Lower lobe of right lung (tissue), 2 donors: ENCODE measurements around the gene GSE1. TPM values are rescaled to one million over a fixed set of nuclear protein-coding genes. Genes with fewer than 3 reads are reported as not detected.
A peak's percentile ranks its signal among the peaks of the same experiment; 100 is the strongest.

Experiments used
- ATAC-seq, 2 donors: fragments of 200-7000 bp; cut with Tn5 transposase; one replicate each; pipeline ENCODE4 v1.9.1; 2020 to 2022; ENCODE audit warnings: mild to moderate bottlenecking in 2 of 2, moderate library complexity in 2 of 2
- DNase-seq: peaks from one replicate; pipeline ENCODE4 v3.0.0-alpha.2; 2020
- H3K27ac ChIP-seq: fragments of 200-600 bp; one replicate; pipeline ENCODE4 v1.8.0; 2022
- H3K27me3 ChIP-seq: fragments of 200-600 bp; one replicate; pipeline ENCODE4 v1.8.0; 2022; ENCODE audit warnings: low read depth
- H3K36me3 ChIP-seq: fragments of 200-600 bp; one replicate; pipeline ENCODE4 v1.8.0; 2022; ENCODE audit warnings: mild to moderate bottlenecking
- H3K4me1 ChIP-seq: fragments of 200-600 bp; one replicate; pipeline ENCODE4 v1.8.0; 2022
- H3K4me3 ChIP-seq: fragments of 200-600 bp; one replicate; pipeline ENCODE4 v1.8.0; 2022; ENCODE audit warnings: mild to moderate bottlenecking
- H3K9me3 ChIP-seq: fragments of 200-600 bp; one replicate; pipeline ENCODE4 v1.8.0; 2022
- intact Hi-C: fragments of 100-400 bp; cut with DNase I; formaldehyde crosslinking; loops from one replicate; pipeline ENCODE4 v1.11.0; 2022
- total RNA-seq: library from RNA; stranded (reverse); fragmentation: NEBNext Ultra II Directional; extraction: Animal tissue kit (Norgen Biotek cat#: 25700); gene quantifications from one replicate; pipeline ENCODE4 v1.2.1, GENCODE V29; 2021
- TF ChIP-seq, protein P1 (sequence below): fragments of 200-600 bp; IDR thresholded peaks from one replicate; pipeline ENCODE4 v1.8.0; 2022; ENCODE audit warnings: antibody characterized with exemption, mild to moderate bottlenecking
- donor health status: DM: no; HTN: yes; CAD: no; lungs with severe emphysema.

GSE1 gene
- total RNA-seq, 1 donor from 2014 or later = 85.2 TPM

GRCh38 chr16:85686912-85687591 lies 73.9 kb downstream of the GSE1 start:
- no peak overlapping the region for H3K4me3 ChIP-seq
- TF ChIP-seq, protein P1, sequence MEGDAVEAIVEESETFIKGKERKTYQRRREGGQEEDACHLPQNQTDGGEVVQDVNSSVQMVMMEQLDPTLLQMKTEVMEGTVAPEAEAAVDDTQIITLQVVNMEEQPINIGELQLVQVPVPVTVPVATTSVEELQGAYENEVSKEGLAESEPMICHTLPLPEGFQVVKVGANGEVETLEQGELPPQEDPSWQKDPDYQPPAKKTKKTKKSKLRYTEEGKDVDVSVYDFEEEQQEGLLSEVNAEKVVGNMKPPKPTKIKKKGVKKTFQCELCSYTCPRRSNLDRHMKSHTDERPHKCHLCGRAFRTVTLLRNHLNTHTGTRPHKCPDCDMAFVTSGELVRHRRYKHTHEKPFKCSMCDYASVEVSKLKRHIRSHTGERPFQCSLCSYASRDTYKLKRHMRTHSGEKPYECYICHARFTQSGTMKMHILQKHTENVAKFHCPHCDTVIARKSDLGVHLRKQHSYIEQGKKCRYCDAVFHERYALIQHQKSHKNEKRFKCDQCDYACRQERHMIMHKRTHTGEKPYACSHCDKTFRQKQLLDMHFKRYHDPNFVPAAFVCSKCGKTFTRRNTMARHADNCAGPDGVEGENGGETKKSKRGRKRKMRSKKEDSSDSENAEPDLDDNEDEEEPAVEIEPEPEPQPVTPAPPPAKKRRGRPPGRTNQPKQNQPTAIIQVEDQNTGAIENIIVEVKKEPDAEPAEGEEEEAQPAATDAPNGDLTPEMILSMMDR = no peak
- H3K4me1 ChIP-seq = peaks cover 9% of the 10 kb centered on the region
- intact Hi-C loops = no loop called here
- H3K9me3 ChIP-seq = no peaks in the 10 kb centered on the region
- H3K27ac ChIP-seq = no peak overlapping the region
- DNase-seq (peak; percentile 15), ATAC-seq (no peak)
- peaks cover 4% of the 10 kb centered on the region for H3K27me3 ChIP-seq
- no peaks in the 10 kb centered on the region for H3K36me3 ChIP-seq

- peak; percentile 34 for DNase-seq
- H3K9me3 ChIP-seq = no peaks in the 10 kb centered on the region
- peak overlapping the region; percentile 77 for H3K4me3 ChIP-seq
- H3K27me3 ChIP-seq = peaks cover 4% of the 10 kb centered on the region
- intact Hi-C loops = no loop called here
- no peak overlapping the region for H3K27ac ChIP-seq
- TF ChIP-seq, protein P1 = no peak
- H3K36me3 ChIP-seq = no peaks in the 10 kb centered on the region
- H3K4me1 ChIP-seq = peaks cover 9% of the 10 kb centered on the region
- no peak for ATAC-seq
Observed at GRCh38 chr16:85687651-85688471, 74.7 kb downstream of the GSE1 start.

GRCh38 chr16:85688586-85689284 lies 75.6 kb downstream of the GSE1 start, which contains the start of gene GINS2:
Gene GINS2, minus strand, starts transcription at chr16:85688954. Its CDS starts 56 bp downstream, at chr16:85688898.
- TF ChIP-seq, protein P1 = no peak
- peaks cover 9% of the 10 kb centered on the region for H3K4me1 ChIP-seq
- H3K36me3 ChIP-seq = no peaks in the 10 kb centered on the region
- H3K4me3 ChIP-seq = peak within 1 kb of the TSS; percentile 77
- no peaks in the 10 kb centered on the region for H3K9me3 ChIP-seq
- no peak within 1 kb of the TSS for H3K27ac ChIP-seq
- DNase-seq = peak; percentile 96
- peak; percentile 99 to 100 for ATAC-seq
- intact Hi-C loops = no loop called here
- peaks cover 4% of the 10 kb centered on the region for H3K27me3 ChIP-seq

DNA sequence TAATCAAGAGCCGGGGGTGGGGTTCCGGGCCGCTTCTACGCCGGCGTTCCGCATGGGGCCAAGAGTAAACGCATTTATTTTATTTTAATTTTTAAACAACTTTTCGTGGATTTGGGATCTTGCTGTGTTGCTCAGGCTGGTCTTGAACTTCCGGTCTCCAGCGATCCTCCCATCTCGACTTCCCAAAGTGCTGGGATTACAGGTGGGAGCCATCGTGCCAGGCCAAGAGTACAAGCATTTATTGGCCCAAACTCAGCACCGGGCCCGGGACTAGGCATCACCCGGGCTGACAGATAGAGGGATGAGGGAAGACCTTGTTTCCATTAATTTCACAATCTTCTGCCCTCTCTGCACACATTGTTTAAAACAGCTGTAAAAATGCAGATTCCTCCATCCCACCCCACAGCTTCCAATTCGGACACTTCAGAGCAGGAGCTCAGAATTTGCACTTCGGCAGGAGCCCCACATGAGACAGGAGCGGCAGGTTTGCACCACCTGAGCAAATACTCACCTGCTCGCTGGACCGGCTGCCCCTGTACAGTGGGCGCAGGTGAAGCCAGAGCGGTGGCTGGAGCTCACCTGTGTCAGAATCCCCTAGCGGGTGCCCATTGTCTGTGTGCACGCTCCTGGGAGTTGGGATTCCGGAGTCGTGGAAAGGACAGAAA lies 76.3 kb downstream of the GSE1 start:
- H3K4me3 ChIP-seq = peak overlapping the region; percentile 77
- DNase-seq = no peak
- H3K36me3 ChIP-seq = no peaks in the 10 kb centered on the region
- TF ChIP-seq, protein P1 = no peak
- H3K27me3 ChIP-seq = peaks cover 4% of the 10 kb centered on the region
- no peak overlapping the region for H3K27ac ChIP-seq
- intact Hi-C loops = no loop called here
- H3K9me3 ChIP-seq = no peaks in the 10 kb centered on the region
- ATAC-seq = peak in 1 of 2 donors; percentile 13
- peaks cover 9% of the 10 kb centered on the region for H3K4me1 ChIP-seq

DNA sequence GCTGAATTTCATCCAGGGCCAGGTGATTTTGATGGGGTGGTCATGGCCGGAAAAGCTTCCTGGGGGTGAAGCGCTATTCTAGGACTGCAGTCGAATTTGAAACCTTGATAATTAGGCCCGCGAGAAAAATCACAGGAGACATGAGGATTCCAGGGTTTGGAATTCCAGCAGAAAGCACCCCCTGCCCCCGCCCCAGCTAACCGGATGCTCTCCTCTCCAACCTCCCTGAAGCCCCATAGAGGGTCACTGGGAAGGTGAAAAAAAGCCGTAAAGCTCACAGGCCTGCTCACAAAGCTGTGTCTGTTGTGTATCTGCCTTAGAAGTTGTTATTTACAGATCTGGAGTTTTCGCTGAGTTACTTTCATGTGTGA lies 76.8 kb downstream of the GSE1 start:
- no peak overlapping the region for H3K4me3 ChIP-seq
- intact Hi-C loops = no loop called here
- ATAC-seq (no peak), DNase-seq (no peak)
- no peak overlapping the region for H3K27ac ChIP-seq
- no peaks in the 10 kb centered on the region for H3K9me3 ChIP-seq
- TF ChIP-seq, protein P1 = no peak
- H3K27me3 ChIP-seq = peaks cover 7% of the 10 kb centered on the region
- peaks cover 9% of the 10 kb centered on the region for H3K4me1 ChIP-seq
- H3K36me3 ChIP-seq = no peaks in the 10 kb centered on the region
